Endodermal cell (in vitro differentiated cells): ENCODE data around the gene PRICKLE1. TPM values are rescaled to one million over a fixed set of nuclear protein-coding genes. Genes with fewer than 3 reads are reported as not detected.

Source experiments
- DNase-seq: peaks from one replicate; pipeline ENCODE4 v3.0.0-alpha.2; 2017
- H3K27ac ChIP-seq: 2 replicates; pipeline ENCODE4 v1.5.1; 2013; ENCODE audit warnings: mild to moderate bottlenecking, low read depth, low read length, moderate library complexity
- H3K27me3 ChIP-seq: 2 replicates; pipeline ENCODE4 v1.6.1; 2013; ENCODE audit warnings: mild to moderate bottlenecking, low read length, moderate library complexity; ENCODE audit not compliant: insufficient read depth, control insufficient read depth, poor library complexity, severe bottlenecking
- H3K36me3 ChIP-seq: 2 replicates; pipeline ENCODE4 v1.7.0; 2013; ENCODE audit warnings: mild to moderate bottlenecking, low read length, moderate library complexity; ENCODE audit not compliant: control insufficient read depth, insufficient read depth
- H3K4me1 ChIP-seq: one replicate; pipeline ENCODE4 v1.7.0; 2013; ENCODE audit warnings: low read length; ENCODE audit not compliant: control insufficient read depth, insufficient read depth
- H3K4me3 ChIP-seq: 2 replicates; pipeline ENCODE4 v1.5.1; 2013; ENCODE audit warnings: mild to moderate bottlenecking, low read length, moderate library complexity
- H3K9ac ChIP-seq: 2 replicates; pipeline ENCODE4 v1.6.1; 2013; ENCODE audit warnings: mild to moderate bottlenecking, low read length, moderate library complexity; ENCODE audit not compliant: poor library complexity, severe bottlenecking; ENCODE audit errors: extremely low read depth
- H3K9me3 ChIP-seq: 2 replicates; pipeline ENCODE4 v1.6.1; 2013; ENCODE audit warnings: mild to moderate bottlenecking, low read length, moderate library complexity; ENCODE audit not compliant: control insufficient read depth
- H3K27ac Mint-ChIP-seq: 2 replicates; pipeline ENCODE4 v1.8.0; 2020; ENCODE audit warnings: mixed read lengths
- H3K27me3 Mint-ChIP-seq: 2 replicates; pipeline ENCODE4 v1.8.0; 2021; ENCODE audit warnings: mild to moderate bottlenecking, mixed read lengths; ENCODE audit not compliant: insufficient read depth
- H3K36me3 Mint-ChIP-seq: 2 replicates; pipeline ENCODE4 v1.8.0; 2020; ENCODE audit warnings: low read depth, mixed read lengths
- H3K4me1 Mint-ChIP-seq: 2 replicates; pipeline ENCODE4 v1.8.0; 2020; ENCODE audit warnings: mixed read lengths
- H3K4me3 Mint-ChIP-seq: 2 replicates; pipeline ENCODE4 v1.8.0; 2020; ENCODE audit warnings: mild to moderate bottlenecking, moderate library complexity, mixed read lengths
- H3K9me3 Mint-ChIP-seq: 2 replicates; pipeline ENCODE4 v1.8.0; 2020; ENCODE audit warnings: mild to moderate bottlenecking, mixed read lengths
- CTCF ChIP-seq: fragments of 200-600 bp; sonication (generic); conservative IDR thresholded peaks from 2 replicates; pipeline ENCODE4 v1.5.0; 2021; ENCODE audit warnings: antibody characterized with exemption, mild to moderate bottlenecking
- WGBS, 2 experiments: methylation state at CpG; one replicate each; pipeline versions ENCODE4 v1.1.5 to v1.1.7; 2013; ENCODE audit warnings: missing lambda C conversion rate in 2 of 2, mixed read lengths in 1 of 2; ENCODE audit not compliant: insufficient coverage in 1 of 2, insufficient read length in 1 of 2; 5-methylcytosine and 5-hydroxymethylcytosine counted together
- total RNA-seq, 2 donors: library from RNA; stranded (reverse); fragmentation: NEBNext Ultra II Directional in 1 of 2; extraction: Animal tissue kit (Norgen Biotek cat#: 25700) in 1 of 2; gene quantifications; 2 replicates in 1 of 2; 3 replicates in 1 of 2; pipeline ENCODE4 v1.2.1, GENCODE V29; 2021

Gene PRICKLE1
- total RNA-seq, 2 donors from 2014 or later, result 8.3 to 20.6 TPM

- no peak overlapping the region for H3K4me3 ChIP-seq
- 91% methylated on average over 4 of the region's 4 CpGs; no CpG with 5 or more reads in 1 of the 2 experiments for WGBS, 2 experiments
- no peak overlapping the region for H3K9ac ChIP-seq
- no peaks in the 10 kb centered on the region for H3K27me3 ChIP-seq
- Mint-ChIP-seq H3K27me3 (peaks cover 2% of the 10 kb centered on the region), H3K4me1 (peaks cover 9% of the 10 kb centered on the region), H3K9me3 (peaks cover 2% of the 10 kb centered on the region), H3K36me3 (peaks cover 3% of the 10 kb centered on the region), H3K4me3 (no peak overlapping the region), H3K27ac (no peak overlapping the region)
- no peak for TF ChIP-seq CTCF
- no peaks in the 10 kb centered on the region for H3K9me3 ChIP-seq
- no peaks in the 10 kb centered on the region for H3K4me1 ChIP-seq
- H3K27ac ChIP-seq, result no peak overlapping the region
- DNase-seq, result no peak
- no peaks in the 10 kb centered on the region for H3K36me3 ChIP-seq
Observed at GRCh38 chr12:42507081-42507480, 82.5 kb downstream of the PRICKLE1 start.

- Histone ChIP-seq H3K4me1 (no peaks in the 10 kb centered on the region), H3K36me3 (no peaks in the 10 kb centered on the region), H3K4me3 (no peak overlapping the region), H3K9me3 (no peaks in the 10 kb centered on the region), H3K27ac (no peak overlapping the region), H3K9ac (no peak overlapping the region), H3K27me3 (no peaks in the 10 kb centered on the region)
- 73 to 77% methylated on average over 5 of the region's 5 CpGs for WGBS, 2 experiments
- Mint-ChIP-seq H3K27ac (no peak overlapping the region), H3K27me3 (peaks cover 2% of the 10 kb centered on the region), H3K9me3 (no peaks in the 10 kb centered on the region), H3K4me3 (no peak overlapping the region), H3K36me3 (no peaks in the 10 kb centered on the region), H3K4me1 (peaks cover 1% of the 10 kb centered on the region)
- TF ChIP-seq CTCF, result no peak
- DNase-seq, result no peak
Observed at GRCh38 chr12:42504049-42504448, 85.5 kb downstream of the PRICKLE1 start.

GRCh38 chr12:42502682-42503081 lies 86.9 kb downstream of the PRICKLE1 start:
- 93 to 100% methylated on average over 3 to 6 of the region's 6 CpGs for WGBS, 2 experiments
- Mint-ChIP-seq H3K36me3 (no peaks in the 10 kb centered on the region), H3K9me3 (no peaks in the 10 kb centered on the region), H3K27me3 (peaks cover 2% of the 10 kb centered on the region), H3K4me3 (no peak overlapping the region), H3K27ac (no peak overlapping the region), H3K4me1 (peaks cover 1% of the 10 kb centered on the region)
- Histone ChIP-seq H3K9me3 (no peaks in the 10 kb centered on the region), H3K36me3 (no peaks in the 10 kb centered on the region), H3K9ac (no peak overlapping the region), H3K4me3 (no peak overlapping the region), H3K4me1 (no peaks in the 10 kb centered on the region), H3K27me3 (no peaks in the 10 kb centered on the region), H3K27ac (no peak overlapping the region)
- no peak for DNase-seq
- no peak for TF ChIP-seq CTCF
